HG03280 (cell line): ENCODE results near the gene KAT2B.
"Not testable (repeated sequence)": the region's sequence is repeated elsewhere in the genome, so short reads cannot be mapped to it uniquely, and the experiment has no call there.

Source experiments
- ATAC-seq: cut with Tn5 transposase; IDR thresholded peaks from one replicate; pipeline ENCODE4 v1.9.1; 2021; ENCODE audit warnings: mild to moderate bottlenecking, moderate library complexity; ENCODE audit not compliant: unreplicated experiment

KAT2B gene

DNA sequence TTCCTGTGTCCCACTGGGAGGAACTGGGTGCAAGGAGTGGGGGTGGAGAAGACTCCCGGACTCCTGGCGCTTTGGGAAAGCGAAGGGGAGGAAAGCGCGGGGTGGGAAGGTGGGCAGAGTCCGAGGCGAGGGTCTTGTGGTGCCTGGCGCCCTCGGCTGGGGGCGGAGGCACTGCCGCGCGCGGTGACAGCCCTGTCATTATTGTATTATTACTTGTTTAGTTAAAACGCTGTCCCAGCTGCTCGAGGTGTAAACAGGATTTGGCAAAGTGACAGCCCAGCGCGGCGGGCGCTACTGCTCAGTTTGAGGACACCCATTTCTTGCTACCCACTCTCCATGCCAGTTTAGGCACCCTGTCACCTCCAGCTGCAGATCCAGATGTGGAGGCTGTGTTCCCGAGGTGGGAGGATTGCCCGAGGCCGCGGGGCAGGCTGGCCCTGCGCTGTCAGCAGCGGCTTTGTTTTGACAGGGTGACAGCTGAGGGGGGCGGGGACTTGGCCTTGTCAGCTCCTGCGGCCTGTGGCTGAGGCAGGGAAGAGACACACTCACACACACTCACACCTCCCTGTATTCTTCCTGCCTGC, 1.0 kb downstream of the KAT2B start:
- peak; percentile 41 for ATAC-seq

GRCh38 chr3:20042331-20042730, 2.1 kb downstream of the KAT2B start:
- ATAC-seq, result no peak

- ATAC-seq, result peak; percentile 19
Observed at GRCh38 chr3:20043396-20043795, 3.1 kb downstream of the KAT2B start.

- ATAC-seq, result no peak
Observed at GRCh38 chr3:20043825-20044224, 3.6 kb downstream of the KAT2B start.

- not testable (repeated sequence) for ATAC-seq
Observed at GRCh38 chr3:20045141-20045540, 4.9 kb downstream of the KAT2B start.

GRCh38 chr3:20046556-20046955, 6.3 kb downstream of the KAT2B start:
- ATAC-seq, result no peak

DNA sequence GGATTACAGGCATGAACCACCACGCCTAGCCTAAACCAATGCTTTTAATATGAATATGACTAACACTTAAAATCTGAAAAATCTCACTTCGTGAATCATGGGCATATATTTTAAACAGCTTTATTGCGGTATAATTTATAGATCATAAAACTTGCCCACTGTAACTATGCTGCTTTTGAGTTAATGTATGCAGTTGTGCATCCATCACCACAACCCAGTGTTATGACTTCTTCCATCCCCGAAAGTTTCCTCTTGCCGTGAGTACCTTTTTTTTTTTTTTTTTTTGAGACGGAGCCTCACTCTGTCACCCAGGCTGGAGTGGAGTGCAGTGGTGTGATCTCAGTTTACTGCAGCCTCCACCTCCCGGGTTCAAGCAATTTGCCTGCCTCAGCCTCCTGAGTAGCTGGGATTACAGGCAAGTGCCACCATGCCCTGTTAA, 7.1 kb downstream of the KAT2B start:
- ATAC-seq, result no peak

DNA sequence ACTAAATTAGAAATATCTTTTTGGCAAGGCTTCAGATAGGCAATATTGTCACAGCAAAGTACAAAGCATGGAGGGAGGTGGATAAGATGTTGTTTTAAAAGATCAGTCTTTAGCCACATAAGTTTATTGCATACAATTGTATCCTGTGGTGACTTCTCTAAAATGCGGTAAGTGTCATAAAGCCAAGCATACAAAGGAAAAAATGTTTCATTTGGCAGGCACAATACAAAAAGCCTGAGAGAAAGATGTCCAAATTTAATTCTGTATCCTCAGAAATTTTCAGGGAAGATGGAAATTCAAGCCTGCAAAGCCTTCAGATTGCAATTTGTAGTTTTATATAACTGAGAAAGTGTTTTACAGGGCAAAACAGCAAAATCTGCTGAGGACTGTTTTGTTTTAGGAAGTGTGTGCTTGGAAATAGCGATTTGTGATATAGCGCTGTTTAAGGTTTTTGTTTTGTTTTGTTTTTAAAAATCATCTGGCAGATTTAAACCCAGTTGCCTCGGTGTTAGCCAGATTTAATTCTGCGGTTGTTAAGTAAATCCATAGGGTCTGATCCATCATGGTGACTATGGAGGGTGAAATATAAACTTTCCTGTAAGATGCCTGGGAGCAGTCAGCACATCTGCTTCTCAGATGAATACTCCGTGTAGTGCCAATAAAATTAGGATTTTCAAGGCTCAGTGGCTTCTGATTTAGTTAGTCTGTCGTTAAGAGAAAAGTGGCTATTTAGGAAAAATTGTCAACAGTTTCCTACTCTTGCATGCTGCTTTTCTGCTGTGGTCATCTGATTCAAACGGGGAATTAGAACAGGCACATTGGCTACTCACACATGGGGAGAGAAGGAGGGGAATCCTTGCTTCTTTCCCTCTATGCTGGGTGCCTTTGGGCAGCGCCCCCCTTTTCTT, 8.0 kb downstream of the KAT2B start:
- ATAC-seq, result no peak

DNA sequence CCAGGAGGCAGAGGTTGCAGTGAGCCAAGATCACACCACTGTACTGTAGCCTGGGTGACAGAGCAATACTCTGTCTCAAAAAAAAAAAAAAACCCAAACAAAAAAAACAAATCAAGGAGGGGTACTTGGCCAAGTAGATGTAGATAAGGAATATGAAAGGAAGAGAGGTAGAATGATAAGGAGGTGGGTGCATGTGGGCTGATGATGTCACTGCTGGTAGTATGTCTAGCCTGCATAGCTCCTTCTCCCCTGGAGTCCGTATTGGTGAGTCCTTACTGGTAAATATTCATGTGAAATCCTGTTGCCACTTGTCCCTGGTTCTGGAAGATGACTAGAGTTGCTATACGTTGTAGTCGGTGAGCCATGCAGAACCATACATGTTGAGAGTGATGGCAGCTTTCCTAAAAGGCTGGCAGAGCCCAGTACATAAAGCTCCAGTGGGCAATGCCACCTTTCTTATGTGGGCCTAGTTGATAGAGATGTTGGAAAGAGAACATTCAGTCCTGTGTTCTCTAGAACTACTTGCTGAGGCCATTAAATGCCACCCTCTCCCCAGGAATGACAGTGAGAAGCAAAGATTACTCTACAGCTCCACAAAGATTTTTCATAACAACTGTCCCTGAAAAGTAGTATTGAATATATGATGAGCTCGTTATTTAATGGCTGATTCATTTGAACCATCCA, 11.0 kb downstream of the KAT2B start:
- no peak for ATAC-seq

- ATAC-seq, result no peak
Observed at GRCh38 chr3:20052851-20053250, 12.6 kb downstream of the KAT2B start.

GRCh38 chr3:20054549-20054987, 14.3 kb downstream of the KAT2B start:
- peak; percentile 70 for ATAC-seq

GRCh38 chr3:20055020-20055775, 15.0 kb downstream of the KAT2B start:
- peak; percentile 18 for ATAC-seq

GRCh38 chr3:20055842-20056241, 15.6 kb downstream of the KAT2B start:
- no peak for ATAC-seq

GRCh38 chr3:20056725-20057611, 16.7 kb downstream of the KAT2B start:
- ATAC-seq, result no peak

GRCh38 chr3:20057612-20058180, 17.4 kb downstream of the KAT2B start:
- ATAC-seq, result no peak

- no peak for ATAC-seq
Observed at GRCh38 chr3:20059929-20060328, 19.7 kb downstream of the KAT2B start.

- no peak for ATAC-seq
Observed at GRCh38 chr3:20060974-20061685, 20.9 kb downstream of the KAT2B start.

GRCh38 chr3:20062996-20063395, 22.8 kb downstream of the KAT2B start:
- ATAC-seq, result no peak

- ATAC-seq, result no peak
Observed at GRCh38 chr3:20064387-20064786, 24.1 kb downstream of the KAT2B start.
